OCI-LY7 (cell line): ENCODE results near the gene MYCL.

Experiments used
- EZH2phosphoT487 ChIP-seq: fragments of 200-600 bp; sonication (generic); IDR thresholded peaks from 2 replicates; pipeline ENCODE4 v1.6.1; 2018; ENCODE audit warnings: low read depth, borderline replicate concordance, mild to moderate bottlenecking, mixed run types, antibody characterized with exemption, low read length, moderate library complexity, mixed read lengths
- TF ChIP-seq, protein P1 (sequence below): fragments of 200-600 bp; sonication (generic); conservative IDR thresholded peaks from 2 replicates; pipeline ENCODE4 v1.5.1; 2014; ENCODE audit warnings: mild to moderate bottlenecking, antibody characterized with exemption, low read length, moderate library complexity, mixed read lengths

GRCh38 chr1:39882152-39882551 is 19.6 kb downstream of the MYCL start:
- TF ChIP-seq, protein P1, sequence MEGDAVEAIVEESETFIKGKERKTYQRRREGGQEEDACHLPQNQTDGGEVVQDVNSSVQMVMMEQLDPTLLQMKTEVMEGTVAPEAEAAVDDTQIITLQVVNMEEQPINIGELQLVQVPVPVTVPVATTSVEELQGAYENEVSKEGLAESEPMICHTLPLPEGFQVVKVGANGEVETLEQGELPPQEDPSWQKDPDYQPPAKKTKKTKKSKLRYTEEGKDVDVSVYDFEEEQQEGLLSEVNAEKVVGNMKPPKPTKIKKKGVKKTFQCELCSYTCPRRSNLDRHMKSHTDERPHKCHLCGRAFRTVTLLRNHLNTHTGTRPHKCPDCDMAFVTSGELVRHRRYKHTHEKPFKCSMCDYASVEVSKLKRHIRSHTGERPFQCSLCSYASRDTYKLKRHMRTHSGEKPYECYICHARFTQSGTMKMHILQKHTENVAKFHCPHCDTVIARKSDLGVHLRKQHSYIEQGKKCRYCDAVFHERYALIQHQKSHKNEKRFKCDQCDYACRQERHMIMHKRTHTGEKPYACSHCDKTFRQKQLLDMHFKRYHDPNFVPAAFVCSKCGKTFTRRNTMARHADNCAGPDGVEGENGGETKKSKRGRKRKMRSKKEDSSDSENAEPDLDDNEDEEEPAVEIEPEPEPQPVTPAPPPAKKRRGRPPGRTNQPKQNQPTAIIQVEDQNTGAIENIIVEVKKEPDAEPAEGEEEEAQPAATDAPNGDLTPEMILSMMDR: no peak
- TF ChIP-seq EZH2phosphoT487: no peak
